Nephron progenitor cell (in vitro differentiated cells): Measurements from ENCODE around the gene C20orf204.

Experiments
- DNase-seq: peaks from one replicate; pipeline ENCODE4 v3.0.0; 2021
- H3K27ac Mint-ChIP-seq: 2 replicates; pipeline ENCODE4 v1.8.0; 2021; ENCODE audit warnings: mild to moderate bottlenecking, moderate library complexity, mixed read lengths
- H3K27me3 Mint-ChIP-seq: 2 replicates; pipeline ENCODE4 v1.8.0; 2021; ENCODE audit warnings: mild to moderate bottlenecking, low read depth, mixed read lengths; ENCODE audit not compliant: poor library complexity
- H3K36me3 Mint-ChIP-seq: 2 replicates; pipeline ENCODE4 v1.8.0; 2021; ENCODE audit warnings: low read depth, mixed read lengths
- H3K4me1 Mint-ChIP-seq: 2 replicates; pipeline ENCODE4 v1.8.0; 2021; ENCODE audit warnings: mixed read lengths
- H3K4me3 Mint-ChIP-seq: 2 replicates; pipeline ENCODE4 v1.8.0; 2021; ENCODE audit warnings: mild to moderate bottlenecking, moderate library complexity, mixed read lengths
- H3K9me3 Mint-ChIP-seq: 2 replicates; pipeline ENCODE4 v1.8.0; 2021; ENCODE audit warnings: mild to moderate bottlenecking, moderate library complexity, mixed read lengths
- TF ChIP-seq, protein P1 (sequence below): fragments of 200-600 bp; sonication (generic); IDR thresholded peaks from 2 replicates; pipeline ENCODE4 v1.5.0; 2021; ENCODE audit warnings: antibody characterized with exemption

Gene C20orf204

DNA sequence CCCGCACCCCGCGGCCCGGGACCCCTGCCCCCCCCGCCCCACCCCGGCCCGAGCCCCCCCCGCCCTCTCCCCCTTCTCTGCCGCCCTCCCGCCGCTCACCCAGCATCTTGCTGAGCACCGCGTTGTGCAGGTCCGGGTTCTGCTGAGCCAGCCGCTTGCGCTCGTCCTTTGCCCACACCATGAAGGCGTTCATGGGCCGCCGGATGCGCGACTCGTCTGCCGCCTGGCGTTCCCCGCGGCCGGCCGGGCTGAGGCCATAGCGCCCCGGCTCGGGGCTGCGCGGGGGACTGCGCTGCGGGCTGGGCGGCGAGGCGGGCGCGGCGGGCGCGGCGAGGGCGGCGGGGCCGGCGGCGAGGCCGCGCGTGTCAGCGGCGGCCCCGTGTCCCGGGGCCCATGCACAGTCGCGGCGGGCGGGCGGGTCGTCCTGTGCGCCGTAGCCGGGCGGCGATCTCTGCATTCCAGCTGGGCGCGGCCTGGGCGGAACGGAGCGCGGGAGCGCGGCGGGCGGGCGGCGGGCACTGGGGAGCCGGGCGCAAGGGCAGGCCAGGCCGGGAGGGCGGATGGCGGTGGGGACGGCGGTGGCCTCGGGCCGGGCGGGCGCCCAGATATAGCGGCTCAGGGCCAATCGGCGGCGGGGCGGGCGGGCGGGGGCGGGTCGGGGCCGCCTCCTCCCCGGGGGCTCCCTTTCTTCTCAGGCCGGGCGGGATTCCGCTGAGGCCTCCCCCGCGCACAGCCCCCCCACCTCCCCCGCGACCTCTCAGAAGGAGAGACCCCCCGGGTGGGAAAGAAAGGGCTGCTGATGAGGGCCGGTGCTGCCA, 13.3 kb downstream of the C20orf204 start, which contains the start of gene SOX18:
TSS of gene SOX18 (minus strand) at position 580 of the 818 bp plus-strand sequence. CDS start at position 457, 123 bp downstream.
- Mint-ChIP-seq H3K27ac (no peak within 1 kb of the TSS), H3K4me3 (peak within 1 kb of the TSS; percentile 54), H3K4me1 (peaks cover 35% of the 10 kb centered on the region), H3K9me3 (no peaks in the 10 kb centered on the region), H3K36me3 (no peaks in the 10 kb centered on the region), H3K27me3 (peaks cover 71% of the 10 kb centered on the region)
- TF ChIP-seq, protein P1, sequence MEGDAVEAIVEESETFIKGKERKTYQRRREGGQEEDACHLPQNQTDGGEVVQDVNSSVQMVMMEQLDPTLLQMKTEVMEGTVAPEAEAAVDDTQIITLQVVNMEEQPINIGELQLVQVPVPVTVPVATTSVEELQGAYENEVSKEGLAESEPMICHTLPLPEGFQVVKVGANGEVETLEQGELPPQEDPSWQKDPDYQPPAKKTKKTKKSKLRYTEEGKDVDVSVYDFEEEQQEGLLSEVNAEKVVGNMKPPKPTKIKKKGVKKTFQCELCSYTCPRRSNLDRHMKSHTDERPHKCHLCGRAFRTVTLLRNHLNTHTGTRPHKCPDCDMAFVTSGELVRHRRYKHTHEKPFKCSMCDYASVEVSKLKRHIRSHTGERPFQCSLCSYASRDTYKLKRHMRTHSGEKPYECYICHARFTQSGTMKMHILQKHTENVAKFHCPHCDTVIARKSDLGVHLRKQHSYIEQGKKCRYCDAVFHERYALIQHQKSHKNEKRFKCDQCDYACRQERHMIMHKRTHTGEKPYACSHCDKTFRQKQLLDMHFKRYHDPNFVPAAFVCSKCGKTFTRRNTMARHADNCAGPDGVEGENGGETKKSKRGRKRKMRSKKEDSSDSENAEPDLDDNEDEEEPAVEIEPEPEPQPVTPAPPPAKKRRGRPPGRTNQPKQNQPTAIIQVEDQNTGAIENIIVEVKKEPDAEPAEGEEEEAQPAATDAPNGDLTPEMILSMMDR, result no peak
- DNase-seq, result peak; percentile 69

DNA sequence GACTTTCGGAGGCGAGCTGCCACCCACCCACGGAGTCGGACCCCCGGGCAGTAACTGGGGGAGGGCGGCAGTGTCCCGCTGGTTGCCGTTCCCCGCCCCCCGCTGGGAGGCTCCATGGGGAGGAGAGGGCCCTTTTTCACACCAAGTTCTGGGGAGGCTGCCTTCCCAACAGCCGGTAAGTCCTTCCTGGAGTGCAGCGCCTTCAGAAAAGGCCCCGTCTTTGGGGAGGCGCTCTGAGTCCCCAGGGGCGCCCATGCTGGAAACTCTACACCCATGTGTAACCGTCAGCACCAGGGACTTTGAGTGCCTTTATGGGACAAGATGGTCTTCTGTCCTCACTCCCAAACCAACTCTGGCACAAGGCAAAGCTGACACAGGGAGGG, 13.9 kb downstream of the C20orf204 start:
- no peak for DNase-seq
- TF ChIP-seq, protein P1, result no peak
- H3K9me3 Mint-ChIP-seq, result no peaks in the 10 kb centered on the region
- no peak overlapping the region for H3K27ac Mint-ChIP-seq
- H3K4me1 Mint-ChIP-seq, result peaks cover 40% of the 10 kb centered on the region
- no peaks in the 10 kb centered on the region for H3K36me3 Mint-ChIP-seq
- H3K4me3 Mint-ChIP-seq, result peak overlapping the region; percentile 52
- H3K27me3 Mint-ChIP-seq, result peaks cover 65% of the 10 kb centered on the region

DNA sequence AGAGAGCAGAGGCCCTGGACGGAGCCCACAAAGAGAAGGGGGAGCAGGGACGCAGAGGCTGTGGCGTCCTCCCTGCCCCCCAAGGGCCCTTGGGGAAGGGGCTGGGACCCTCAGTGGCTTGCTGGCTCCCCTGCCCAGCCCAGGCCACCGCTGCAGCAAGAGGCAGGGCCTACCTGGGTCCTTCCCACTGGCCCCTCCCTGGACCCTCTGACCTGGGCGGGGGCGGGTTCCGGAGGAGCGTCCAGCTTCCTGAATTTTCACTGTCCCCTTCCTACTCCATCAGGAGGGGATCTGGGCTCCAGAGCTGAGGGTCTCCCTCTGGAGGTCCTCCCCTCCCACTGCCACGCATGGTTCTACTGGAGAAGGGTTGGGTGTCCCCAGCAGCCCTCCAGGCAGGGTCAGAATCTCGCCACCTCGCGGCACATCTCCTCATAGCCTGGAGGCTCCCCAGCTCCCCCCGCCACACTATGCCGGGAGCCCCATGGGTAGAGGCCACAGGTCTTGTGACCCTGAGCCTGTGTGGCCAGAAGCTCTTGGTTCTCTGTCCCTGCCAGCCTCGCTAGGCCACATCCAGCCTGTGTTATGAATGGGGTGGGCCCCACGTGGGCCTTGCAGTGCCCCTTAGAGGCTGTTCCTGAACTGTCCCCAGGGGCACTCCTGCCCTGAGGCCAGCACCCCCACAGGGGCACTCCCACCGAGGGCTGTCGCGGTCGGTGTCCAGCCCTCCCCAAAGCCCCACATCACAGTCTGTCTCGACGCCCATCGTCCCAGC, 14.5 kb downstream of the C20orf204 start:
- H3K9me3 Mint-ChIP-seq, result no peaks in the 10 kb centered on the region
- H3K27ac Mint-ChIP-seq, result no peak overlapping the region
- DNase-seq, result no peak
- H3K4me1 Mint-ChIP-seq, result peaks cover 46% of the 10 kb centered on the region
- H3K4me3 Mint-ChIP-seq, result no peak overlapping the region
- no peaks in the 10 kb centered on the region for H3K36me3 Mint-ChIP-seq
- TF ChIP-seq, protein P1, result no peak
- H3K27me3 Mint-ChIP-seq, result peaks cover 59% of the 10 kb centered on the region

DNA sequence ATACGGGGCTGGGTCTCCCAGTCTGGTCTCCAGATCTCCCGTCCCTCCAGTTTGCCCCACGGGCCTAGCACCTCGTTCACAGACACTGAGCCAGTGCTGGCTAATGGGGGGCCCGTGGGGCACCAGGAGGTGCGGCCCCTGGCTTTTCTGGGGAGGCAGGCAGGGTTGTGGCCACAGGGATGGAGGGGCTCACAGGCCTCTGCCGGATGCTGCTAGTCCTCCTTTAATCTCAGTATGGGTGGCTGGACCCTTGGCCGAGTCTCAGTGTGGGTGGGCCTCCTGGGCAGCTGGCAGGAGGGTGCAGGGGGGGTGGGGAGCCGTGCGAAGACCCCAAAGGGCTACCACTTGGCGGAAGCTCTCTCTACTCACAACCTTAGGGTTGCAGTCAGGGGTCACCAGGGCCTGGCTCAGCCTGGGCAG, 15.1 kb downstream of the C20orf204 start:
- no peaks in the 10 kb centered on the region for H3K36me3 Mint-ChIP-seq
- H3K4me1 Mint-ChIP-seq, result peaks cover 41% of the 10 kb centered on the region
- DNase-seq, result no peak
- H3K27ac Mint-ChIP-seq, result no peak overlapping the region
- no peak overlapping the region for H3K4me3 Mint-ChIP-seq
- TF ChIP-seq, protein P1, result no peak
- H3K9me3 Mint-ChIP-seq, result no peaks in the 10 kb centered on the region
- peaks cover 53% of the 10 kb centered on the region for H3K27me3 Mint-ChIP-seq

DNA sequence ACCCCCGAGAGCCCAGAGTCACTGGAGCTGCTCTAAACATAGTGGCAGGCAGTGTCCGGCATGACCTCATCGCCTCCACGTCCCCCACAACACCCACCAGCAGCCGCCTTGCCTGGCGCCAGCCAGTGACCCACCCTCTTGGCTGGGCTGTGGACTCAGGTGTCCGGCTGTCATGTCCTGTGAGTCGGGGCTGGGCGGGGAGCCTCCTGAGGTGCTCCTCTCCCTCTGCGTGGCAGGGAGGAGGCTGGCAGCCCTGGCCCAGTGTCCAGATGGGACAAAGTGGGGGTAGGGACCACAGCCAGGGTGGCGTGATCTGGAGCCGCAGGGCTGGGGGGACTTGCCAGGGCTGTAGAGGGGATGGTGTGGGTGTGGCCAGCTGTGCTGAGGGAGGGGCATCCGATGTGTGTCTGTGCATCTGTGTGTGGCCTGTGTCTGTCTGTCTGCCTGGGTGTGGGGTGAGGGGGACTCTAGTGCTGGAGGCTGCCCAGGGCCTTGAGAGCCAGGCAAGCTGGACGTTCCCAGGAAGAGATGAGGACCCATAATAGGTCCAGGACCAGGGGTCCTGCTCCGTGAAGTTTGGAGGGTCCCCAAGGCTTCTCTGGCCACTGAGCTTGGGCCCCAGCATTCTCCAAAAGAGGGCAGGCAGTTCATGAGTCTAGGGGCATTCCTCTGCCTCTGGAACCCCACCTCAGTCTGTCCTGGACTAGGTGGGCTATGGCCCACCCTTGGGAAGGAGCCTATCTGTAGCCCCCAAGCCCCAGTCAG, 15.8 kb downstream of the C20orf204 start:
- Mint-ChIP-seq H3K36me3 (no peaks in the 10 kb centered on the region), H3K4me1 (peaks cover 35% of the 10 kb centered on the region), H3K4me3 (no peak overlapping the region), H3K9me3 (no peaks in the 10 kb centered on the region), H3K27me3 (peaks cover 46% of the 10 kb centered on the region), H3K27ac (no peak overlapping the region)
- TF ChIP-seq, protein P1, result no peak
- DNase-seq, result no peak
